Measurements from ENCODE around the gene GTF2IRD1.
A peak's percentile ranks its signal among the peaks of the same experiment; 100 is the strongest.

The GTF2IRD1 gene

DNA sequence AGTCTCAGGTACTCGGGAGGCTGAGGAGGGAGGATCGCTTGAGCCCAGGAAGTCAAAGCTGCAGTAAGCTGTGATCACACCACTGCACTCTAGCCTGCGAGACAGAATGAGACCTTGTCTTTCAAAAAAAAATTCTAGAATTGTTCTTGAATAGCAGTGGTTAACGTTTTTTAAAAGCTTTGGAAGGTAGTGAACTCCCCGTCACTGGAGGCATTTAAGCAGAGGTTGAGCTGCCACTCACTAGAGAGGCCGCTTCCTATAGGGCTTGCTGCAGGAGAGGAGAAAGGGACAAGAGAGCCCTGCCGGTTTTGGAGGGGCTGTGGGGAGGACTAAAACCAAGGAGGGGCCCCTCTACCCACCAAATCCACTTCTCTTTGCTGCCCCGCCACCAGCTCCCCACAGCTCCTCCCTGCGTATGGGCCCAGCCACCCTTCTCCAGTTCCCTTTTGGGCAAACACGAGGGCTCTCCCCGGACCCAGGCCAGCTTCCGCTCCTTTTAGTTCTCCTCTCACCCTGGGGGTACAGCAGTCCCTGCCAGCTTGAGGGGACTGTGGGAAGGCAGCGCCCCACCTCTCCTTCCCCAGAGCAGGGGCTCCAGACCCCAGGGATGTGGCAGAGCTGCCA is 116.9 kb downstream of the GTF2IRD1 start:
- no peak for DNase-seq

- DNase-seq = no peak
Observed at GRCh38 chr7:74572301-74572979, 118.7 kb downstream of the GTF2IRD1 start.

DNA sequence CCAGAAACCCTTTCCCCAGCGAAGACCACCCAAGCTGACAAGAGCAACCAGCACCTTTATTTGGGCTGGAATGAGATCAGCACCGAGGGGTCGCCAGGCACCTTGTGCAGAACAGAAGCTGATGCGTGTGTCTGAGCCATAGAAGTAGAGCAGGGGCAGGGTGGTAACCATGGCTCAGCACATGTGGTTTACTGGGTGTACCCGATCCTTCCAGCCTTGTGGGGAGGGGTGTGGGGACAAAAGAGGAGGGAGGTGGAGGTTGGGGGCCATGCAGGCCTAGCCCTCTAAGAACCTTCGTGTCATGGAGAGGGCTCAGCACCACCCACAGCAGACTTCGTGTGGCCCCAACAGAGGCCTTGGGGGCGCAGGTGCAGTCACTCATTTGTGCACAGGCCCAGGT is 119.8 kb downstream of the GTF2IRD1 start:
- DNase-seq = no peak

- no peak for DNase-seq
Observed at GRCh38 chr7:74575083-74575784, 121.5 kb downstream of the GTF2IRD1 start.

- no peak for DNase-seq
Observed at GRCh38 chr7:74575811-74576210, 122.1 kb downstream of the GTF2IRD1 start.

- no peak for DNase-seq
Observed at GRCh38 chr7:74579800-74580685, 126.3 kb downstream of the GTF2IRD1 start.

DNA sequence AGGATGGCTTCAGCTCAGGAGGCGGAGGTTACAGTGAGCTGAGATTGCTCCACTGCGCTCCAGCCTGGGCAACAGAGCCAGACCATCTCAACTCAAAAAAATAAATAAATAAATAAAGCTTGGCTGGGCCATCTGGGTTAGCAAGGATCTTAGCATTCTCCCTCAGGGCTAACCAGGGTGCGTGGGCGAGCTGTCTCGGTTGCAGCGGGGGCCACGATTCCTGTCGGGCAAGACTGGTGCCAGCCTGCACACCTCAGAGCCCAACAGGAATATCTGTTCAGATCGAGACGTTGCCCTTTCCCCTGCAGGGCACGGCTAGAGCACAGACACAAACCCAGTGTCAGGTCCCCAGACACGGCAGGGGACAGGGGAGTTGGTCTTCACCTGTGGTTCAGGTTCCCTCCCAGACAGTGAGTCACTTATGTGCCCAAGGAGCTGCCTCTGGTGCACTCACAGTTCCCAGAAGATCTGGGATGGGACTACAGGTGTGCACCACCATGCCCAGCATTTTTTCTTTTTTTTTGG is 128.3 kb downstream of the GTF2IRD1 start:
- no peak for DNase-seq

DNA sequence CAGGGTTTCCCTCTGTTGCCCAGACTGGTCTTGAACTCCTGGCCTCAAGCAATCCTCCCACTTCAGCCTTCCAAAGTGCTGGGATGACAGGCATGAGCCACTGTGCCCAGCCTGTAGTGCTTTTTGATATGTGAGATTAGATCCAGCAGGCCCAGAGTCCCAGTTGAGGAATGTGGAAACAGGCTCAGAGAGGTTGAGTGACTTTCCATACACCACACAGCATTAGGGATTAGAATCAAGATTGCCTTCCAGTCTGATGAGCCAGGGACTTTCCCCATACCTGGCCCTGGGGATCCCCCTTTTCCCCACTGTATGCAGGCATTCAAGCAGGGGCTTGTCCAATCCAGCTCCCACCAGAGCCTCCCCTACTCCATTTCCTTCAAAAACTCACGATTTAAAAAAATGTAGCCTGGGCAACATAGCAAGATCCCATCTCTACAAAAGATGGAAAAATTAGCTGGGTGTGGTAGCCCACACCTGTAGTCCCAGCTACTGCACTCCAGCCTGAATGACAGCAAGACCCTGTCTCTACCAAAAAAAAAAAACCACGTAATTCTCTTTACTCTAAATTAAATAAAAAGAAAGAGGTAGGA is 128.8 kb downstream of the GTF2IRD1 start:
- DNase-seq = no peak

DNA sequence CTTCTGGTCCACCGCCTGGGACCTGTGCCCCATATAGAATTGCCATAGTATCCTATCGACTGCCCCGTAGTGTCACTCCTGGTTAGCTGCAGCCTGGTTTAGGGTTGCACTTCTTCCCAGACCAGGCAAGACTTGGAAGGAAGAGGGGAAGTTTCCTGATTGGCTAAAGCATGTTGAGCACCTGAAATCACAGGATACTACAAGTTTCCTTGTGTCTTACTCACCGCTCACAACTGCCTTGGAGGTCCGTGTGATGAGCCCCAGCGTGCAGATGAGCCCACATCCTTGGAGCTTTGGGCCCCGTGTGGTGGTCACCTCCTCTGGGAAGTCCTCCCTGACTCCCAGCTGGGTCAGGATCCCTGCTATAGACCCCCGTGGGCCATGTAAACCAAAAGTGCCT is 129.9 kb downstream of the GTF2IRD1 start:
- DNase-seq = no peak

GRCh38 chr7:74584160-74584954 is 130.7 kb downstream of the GTF2IRD1 start:
- DNase-seq = no peak

- DNase-seq = no peak
Observed at GRCh38 chr7:74585844-74586243, 132.1 kb downstream of the GTF2IRD1 start.

- no peak for DNase-seq
Observed at GRCh38 chr7:74586258-74587175, 132.8 kb downstream of the GTF2IRD1 start.

GRCh38 chr7:74587435-74588126 is 133.9 kb downstream of the GTF2IRD1 start:
- no peak for DNase-seq

GRCh38 chr7:74590813-74591212 is 137.1 kb downstream of the GTF2IRD1 start:
- DNase-seq = no peak

DNA sequence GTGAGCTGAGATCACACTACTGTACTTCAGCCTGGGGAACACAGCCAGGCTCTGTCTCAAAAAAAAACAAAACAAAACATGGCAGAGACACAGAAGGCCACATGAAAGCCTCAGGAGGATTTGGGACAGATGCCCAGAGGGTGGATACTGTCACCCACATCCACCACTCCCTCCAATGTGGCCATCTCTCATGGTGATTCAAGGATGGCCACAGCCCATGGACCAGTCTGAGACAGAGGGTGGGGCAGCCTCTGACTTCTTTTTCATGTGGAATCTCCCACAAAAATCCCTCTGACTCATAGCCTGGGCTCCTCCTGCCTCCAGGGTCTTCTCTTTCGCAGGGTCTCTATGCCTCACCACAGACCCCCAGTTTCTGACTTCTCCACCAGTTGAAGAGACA is 144.9 kb downstream of the GTF2IRD1 start:
- no peak for DNase-seq

- no peak for DNase-seq
Observed at GRCh38 chr7:74599244-74599643, 145.5 kb downstream of the GTF2IRD1 start.

DNA sequence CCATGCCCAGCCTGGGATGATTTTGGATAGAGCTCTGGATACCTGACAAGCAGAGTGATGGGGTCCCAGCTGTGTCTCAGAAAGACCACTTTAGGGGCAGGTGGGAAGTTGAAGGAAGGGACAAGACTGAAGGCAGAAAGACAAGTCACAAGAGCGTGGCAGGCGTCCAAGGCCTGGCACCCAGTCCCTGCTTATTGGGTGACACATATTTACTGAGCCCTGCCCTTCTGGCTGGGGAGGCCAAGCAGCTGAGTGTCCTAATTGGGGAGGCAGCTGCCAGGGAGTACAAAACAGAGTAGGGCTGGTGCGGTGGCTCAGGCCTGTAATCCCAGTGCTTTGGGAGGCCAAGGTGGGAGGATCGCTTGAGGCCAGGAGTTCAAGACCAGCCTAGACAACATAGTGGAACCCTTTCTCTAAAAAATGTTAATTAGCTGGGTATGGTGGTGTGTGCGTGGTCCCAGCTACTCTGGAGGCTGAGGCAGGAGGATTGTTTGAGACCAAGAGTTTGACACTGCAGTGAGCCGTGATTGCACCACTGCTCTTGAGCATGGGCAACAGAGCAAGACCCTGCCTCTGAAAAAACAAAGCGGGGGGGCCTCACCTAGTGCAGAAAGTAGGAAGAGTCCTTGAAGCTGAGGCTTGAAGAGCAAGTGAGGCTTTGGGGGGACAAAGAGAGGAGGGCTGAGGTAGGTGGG is 150.8 kb downstream of the GTF2IRD1 start:
- no peak for DNase-seq

- DNase-seq = peak; percentile 61
Observed at GRCh38 chr7:74606101-74606908, 152.6 kb downstream of the GTF2IRD1 start.

All from stimulated activated CD8-positive, alpha-beta memory T cell treated with anti-CD3 and anti-CD28 coated beads, Interleukin-4, amount 100 ng/mL, for 48 hours (primary cell).